KBM-7 (cell line): ENCODE results near the gene CDC42BPA.
"Not testable (repeated sequence)": the region's sequence is repeated elsewhere in the genome, so short reads cannot be mapped to it uniquely, and the experiment has no call there.

Experiments
- DNase-seq: peaks from one replicate; pipeline ENCODE4 v3.0.0-alpha.2; 2015
- in situ Hi-C: fragments of 300-500 bp; cut with MboI; formaldehyde crosslinking; loops from 2 replicates; pipeline ENCODE4 v1.14.3; 2020; ENCODE audit warnings: low sequenced_read_pairs, low pct_unique_long_range_greater_than_20kb, mixed read lengths

Gene CDC42BPA, protein sequence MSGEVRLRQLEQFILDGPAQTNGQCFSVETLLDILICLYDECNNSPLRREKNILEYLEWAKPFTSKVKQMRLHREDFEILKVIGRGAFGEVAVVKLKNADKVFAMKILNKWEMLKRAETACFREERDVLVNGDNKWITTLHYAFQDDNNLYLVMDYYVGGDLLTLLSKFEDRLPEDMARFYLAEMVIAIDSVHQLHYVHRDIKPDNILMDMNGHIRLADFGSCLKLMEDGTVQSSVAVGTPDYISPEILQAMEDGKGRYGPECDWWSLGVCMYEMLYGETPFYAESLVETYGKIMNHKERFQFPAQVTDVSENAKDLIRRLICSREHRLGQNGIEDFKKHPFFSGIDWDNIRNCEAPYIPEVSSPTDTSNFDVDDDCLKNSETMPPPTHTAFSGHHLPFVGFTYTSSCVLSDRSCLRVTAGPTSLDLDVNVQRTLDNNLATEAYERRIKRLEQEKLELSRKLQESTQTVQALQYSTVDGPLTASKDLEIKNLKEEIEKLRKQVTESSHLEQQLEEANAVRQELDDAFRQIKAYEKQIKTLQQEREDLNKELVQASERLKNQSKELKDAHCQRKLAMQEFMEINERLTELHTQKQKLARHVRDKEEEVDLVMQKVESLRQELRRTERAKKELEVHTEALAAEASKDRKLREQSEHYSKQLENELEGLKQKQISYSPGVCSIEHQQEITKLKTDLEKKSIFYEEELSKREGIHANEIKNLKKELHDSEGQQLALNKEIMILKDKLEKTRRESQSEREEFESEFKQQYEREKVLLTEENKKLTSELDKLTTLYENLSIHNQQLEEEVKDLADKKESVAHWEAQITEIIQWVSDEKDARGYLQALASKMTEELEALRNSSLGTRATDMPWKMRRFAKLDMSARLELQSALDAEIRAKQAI (N-terminal part only)

DNA sequence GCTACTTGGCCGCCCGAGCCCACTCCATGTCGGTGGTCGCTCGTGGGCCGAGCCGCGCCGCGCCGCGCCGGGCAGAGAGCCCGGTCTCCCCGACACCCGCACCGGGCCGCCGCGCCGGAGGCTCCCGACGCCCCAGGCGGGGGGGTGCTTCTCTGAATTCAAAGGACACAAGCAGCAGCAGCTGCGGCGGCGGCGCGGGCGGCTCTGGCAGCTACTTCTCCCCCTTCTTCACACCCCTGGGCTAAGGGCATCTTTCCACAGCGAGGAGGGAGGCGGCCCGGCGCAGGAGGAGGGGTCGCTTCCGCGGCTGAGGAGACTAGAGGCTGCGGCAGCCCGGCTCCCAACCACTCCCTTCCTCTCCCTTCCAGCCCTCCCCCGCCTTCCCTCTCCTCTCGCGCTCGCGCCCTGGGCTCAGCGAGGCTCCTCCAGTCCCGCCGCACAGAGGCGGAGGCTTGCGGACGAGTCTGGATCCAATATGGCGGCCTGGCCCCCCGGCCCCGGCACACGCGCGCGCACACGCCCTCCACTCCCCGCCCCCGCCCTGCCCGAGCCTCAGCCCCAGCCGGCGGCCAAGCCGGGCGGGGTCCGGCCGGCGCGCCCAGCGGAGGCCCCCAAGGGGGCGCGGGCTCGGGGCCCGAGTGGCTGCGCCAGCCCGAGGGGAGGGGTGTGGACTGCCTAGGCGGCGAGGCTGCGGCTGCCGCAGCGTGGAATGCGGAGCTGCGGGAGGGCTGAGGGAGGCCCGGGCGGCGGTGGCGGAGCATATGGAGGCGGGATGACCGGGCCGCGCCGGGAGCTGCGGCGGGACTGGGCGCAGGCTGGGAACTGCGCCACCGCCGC is at the start of gene CDC42BPA:
Gene CDC42BPA, minus strand, starts transcription at position 477 of the 837 bp plus-strand sequence. CDS start 1,310 bp downstream, outside the sequence.
- in situ Hi-C loops: no loop called here
- peak; percentile 93 for DNase-seq

GRCh38 chr1:227368009-227368408 is 49.7 kb upstream of the CDC42BPA start:
- DNase-seq: no peak
- in situ Hi-C loops: no loop called here

GRCh38 chr1:227365473-227366431 is 47.5 kb upstream of the CDC42BPA start:
- in situ Hi-C loops: no loop called here
- DNase-seq: no peak

DNA sequence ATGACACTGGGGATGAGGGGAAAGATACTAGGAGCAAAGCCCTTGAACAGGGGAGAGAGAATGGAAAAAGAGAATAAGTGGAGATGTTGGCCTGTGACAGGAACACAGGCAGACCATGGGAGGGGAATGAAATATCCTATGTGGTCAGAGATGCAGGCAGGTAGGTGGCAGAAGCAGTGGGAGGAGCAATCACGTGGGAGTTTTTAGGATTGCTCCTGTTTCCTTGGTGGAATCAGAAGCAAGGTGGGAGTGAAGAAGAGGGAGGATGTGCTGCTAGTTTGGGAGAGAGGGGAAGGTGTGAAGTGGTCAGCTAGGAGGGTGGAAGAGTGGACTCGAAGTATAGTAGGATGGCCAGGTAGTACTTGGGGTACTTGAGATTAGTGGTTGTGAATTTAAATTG is 46.4 kb upstream of the CDC42BPA start:
- no peak for DNase-seq
- in situ Hi-C loops: no loop called here

DNA sequence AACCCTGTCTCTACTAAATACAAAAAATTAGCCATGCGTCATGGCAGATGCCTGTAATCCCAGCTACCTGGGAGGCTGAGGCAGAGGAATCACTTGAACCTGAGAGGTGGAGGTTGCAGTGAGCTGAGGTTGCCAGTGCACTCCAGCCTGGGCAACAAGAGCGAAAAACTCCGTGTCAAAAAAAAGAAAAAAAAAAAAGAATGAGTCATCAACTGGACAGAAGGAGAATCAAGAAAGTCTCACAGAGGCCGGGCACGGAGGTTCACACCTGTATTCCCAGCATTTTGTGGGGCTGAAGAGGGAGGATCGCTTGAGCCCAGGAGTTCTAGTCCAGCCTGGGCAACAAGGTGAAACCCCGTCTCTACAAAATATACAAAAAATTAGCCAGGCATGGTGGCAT is 45.5 kb upstream of the CDC42BPA start:
- no peak for DNase-seq
- in situ Hi-C loops: no loop called here

GRCh38 chr1:227362039-227362438 is 43.7 kb upstream of the CDC42BPA start:
- in situ Hi-C loops: no loop called here
- DNase-seq: no peak

DNA sequence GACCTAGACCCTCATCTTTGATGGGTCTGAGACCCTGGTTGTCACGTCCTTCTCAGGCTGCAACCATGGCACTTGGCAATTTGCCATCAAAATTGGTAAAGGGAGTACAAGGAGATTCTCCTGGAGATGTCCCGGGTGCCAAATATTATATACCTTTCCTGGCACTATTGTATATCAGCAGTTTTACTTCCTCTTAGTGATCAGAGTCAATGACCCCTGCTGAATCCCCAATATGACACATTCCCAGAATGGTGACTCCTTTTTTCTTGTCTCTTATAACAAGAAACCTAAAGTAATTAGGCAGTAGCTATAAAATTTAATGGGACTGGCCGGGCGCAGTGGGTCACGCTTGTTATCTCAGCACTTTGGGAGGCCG is 39.6 kb upstream of the CDC42BPA start:
- in situ Hi-C loops: no loop called here
- no peak for DNase-seq

DNA sequence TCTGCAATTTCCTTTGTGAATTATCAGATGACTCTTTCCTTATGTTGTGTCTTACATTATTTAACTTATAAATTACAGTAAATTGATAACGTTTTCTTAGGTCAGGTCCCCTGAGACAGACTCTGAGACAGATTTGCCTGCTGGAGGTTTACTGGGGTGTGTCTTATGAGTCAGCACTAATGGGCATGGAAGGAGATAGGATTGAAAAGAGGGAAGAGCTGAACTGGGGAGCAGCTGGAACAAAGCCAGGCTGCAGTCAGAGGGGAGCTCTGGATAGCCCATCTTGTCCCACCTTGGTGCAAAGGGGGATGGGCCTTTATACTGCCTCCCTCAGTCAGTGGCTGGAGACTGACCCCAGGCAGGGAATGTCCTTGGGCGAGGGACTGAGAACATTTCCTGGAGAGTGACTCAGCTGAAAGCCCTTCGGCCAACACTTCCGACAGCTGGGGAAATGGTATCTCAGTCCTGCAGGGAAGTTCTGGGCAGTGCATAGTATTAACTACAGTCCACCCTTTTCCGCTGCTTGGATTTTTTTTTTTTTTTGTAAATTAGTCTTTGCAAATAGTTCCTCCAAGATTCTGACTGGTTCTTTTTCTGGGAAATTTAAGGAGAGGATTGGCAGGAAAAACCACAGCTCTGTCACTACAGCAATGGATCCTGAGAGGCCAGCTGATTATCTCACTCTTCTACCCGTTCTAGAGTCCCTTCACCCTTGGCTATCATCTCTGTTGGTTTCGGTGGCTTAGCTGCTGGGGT is 39.1 kb upstream of the CDC42BPA start:
- DNase-seq: no peak
- in situ Hi-C loops: no loop called here

- in situ Hi-C loops: no loop called here
- DNase-seq: no peak
Observed at GRCh38 chr1:227356620-227357146, 38.4 kb upstream of the CDC42BPA start.

GRCh38 chr1:227355542-227356245 is 37.4 kb upstream of the CDC42BPA start:
- DNase-seq: no peak
- in situ Hi-C loops: no loop called here

DNA sequence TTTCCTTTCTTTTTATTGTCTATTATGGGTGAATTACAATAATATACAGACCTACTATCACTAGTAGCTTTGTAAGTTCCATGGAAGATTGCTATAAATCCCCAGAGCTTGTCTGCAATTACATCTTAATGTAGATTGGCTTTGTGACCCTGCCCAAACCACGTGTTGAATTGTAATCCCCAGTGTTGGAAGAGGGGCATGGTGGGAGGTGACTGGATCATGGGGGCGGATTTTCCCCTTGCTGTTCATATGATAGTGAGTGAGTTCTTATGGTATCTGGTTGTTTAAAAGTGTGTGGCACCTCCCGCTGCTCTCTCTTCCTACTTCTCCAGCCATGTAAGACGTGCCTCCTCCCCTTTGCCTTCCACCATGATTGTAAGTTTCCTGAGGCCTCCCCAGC is 34.9 kb upstream of the CDC42BPA start:
- in situ Hi-C loops: no loop called here

DNA sequence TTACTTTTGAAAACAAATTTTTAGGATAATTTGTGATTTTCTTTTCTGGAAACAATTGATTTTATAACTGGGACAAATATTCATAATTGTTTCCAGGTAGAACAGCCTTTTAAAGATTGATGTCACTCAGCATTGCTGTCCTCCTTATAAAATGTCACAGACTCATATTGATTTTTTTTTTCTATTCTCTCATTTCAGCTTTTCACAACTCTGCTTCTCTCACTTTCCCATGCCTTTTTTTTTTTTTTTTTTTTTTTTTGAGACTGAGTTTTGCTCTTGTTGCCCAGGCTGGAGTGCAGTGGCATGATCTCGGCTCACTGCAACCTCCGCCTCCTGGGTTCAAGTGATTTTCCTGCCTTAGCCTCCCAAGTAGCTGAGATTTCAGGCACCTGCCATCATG is 33.9 kb upstream of the CDC42BPA start:
- in situ Hi-C loops, DNase-seq: not testable (repeated sequence)

More for the DNA sequence above, 34.9 kb upstream of the CDC42BPA start:
- DNase-seq: no peak

DNA sequence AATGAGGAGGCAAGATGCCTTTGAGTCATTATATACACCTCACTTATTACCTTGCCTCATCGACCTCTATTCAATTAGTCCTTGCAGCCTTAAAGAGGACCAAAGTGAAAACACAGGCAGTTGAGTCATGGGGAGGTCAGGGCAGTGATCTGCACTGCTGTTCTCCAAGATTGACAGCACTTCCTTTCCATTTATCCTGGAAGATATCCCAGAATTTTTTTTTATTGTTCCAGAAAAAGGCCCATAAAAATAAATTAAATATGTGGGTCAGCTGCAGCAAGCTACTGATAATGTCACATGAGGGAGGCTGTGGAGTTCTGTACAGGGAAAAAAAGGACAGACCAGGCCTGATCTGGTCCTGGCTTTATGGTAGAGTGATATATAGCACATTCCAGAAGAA is 33.2 kb upstream of the CDC42BPA start:
- no peak for DNase-seq
- in situ Hi-C loops: no loop called here

- in situ Hi-C loops: no loop called here
Observed at GRCh38 chr1:227349967-227350366, 31.7 kb upstream of the CDC42BPA start.

GRCh38 chr1:227343727-227344551 is 25.6 kb upstream of the CDC42BPA start:
- no peak for DNase-seq
- in situ Hi-C loops: no loop called here

More at GRCh38 chr1:227349967-227350366, 31.7 kb upstream of the CDC42BPA start:
- DNase-seq: no peak

DNA sequence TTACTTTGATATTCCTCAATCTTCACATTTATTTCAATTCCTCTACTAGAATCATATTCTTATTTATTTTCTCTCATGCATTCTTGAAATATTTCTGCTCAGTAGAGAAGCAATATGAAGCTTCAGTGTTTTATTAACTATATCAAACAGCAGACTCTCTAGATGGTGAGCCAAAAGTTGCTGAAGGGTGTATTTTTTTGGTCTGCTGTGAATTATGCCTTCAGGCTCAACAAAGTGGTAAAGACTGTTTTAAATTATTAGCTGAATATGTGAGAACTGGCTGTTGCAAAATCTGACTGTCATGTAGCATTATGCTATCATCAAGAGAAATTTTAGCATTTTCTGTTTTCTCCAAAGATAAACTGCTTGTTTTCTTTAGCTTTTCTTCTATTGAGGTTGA is 24.9 kb upstream of the CDC42BPA start:
- DNase-seq: no peak
- in situ Hi-C loops: no loop called here
